NT2/D1 (cell line): ENCODE measurements around the gene PLBD2.
"Not testable (repeated sequence)": the region's sequence is repeated elsewhere in the genome, so short reads cannot be mapped to it uniquely, and the experiment has no call there.

Experiments used
- DNase-seq: peaks from one replicate; pipeline ENCODE4 v3.0.0-alpha.2; 2011; ENCODE audit warnings: low read depth, low spot score
- H3K27me3 ChIP-seq: 2 replicates; pipeline ENCODE4 v1.6.0; 2011; ENCODE audit warnings: mild to moderate bottlenecking; ENCODE audit not compliant: insufficient read length, insufficient read depth
- H3K36me3 ChIP-seq: 2 replicates; pipeline ENCODE4 v1.6.1; 2011; ENCODE audit warnings: mild to moderate bottlenecking, low read length, mixed read lengths; ENCODE audit not compliant: insufficient read depth, insufficient read length
- H3K4me1 ChIP-seq: 2 replicates; pipeline ENCODE4 v1.5.1; 2011; ENCODE audit not compliant: insufficient read depth, insufficient read length
- H3K4me3 ChIP-seq: 2 replicates; pipeline ENCODE4 v1.5.1; 2011; ENCODE audit warnings: low read depth; ENCODE audit not compliant: insufficient read length
- H3K9ac ChIP-seq: 2 replicates; pipeline ENCODE4 v1.6.0; 2011; ENCODE audit warnings: low read depth; ENCODE audit not compliant: insufficient read length
- H3K9me3 ChIP-seq: 2 replicates; pipeline ENCODE4 v1.5.1; 2011; ENCODE audit warnings: mild to moderate bottlenecking, low read length; ENCODE audit not compliant: insufficient read depth
- SUZ12 ChIP-seq: IDR thresholded peaks from 2 replicates; pipeline ENCODE4 v1.6.1; 2011; ENCODE audit not compliant: insufficient read length, insufficient read depth; ENCODE audit errors: extremely low read depth
- YY1 ChIP-seq: IDR thresholded peaks from 2 replicates; pipeline ENCODE4 v1.6.1; 2011; ENCODE audit not compliant: insufficient read length, insufficient read depth
- ZNF274 ChIP-seq: IDR thresholded peaks from 2 replicates; pipeline ENCODE4 v1.6.1; 2011; ENCODE audit warnings: mild to moderate bottlenecking, low read depth, low read length

The PLBD2 gene

GRCh38 chr12:113351089-113351488 is 7.3 kb upstream of the PLBD2 start:
- no peaks in the 10 kb centered on the region for H3K27me3 ChIP-seq
- no peak overlapping the region for H3K4me3 ChIP-seq
- peaks cover 6% of the 10 kb centered on the region for H3K4me1 ChIP-seq
- no peak overlapping the region for H3K9ac ChIP-seq
- no peak for TF ChIP-seq SUZ12
- no peak for TF ChIP-seq YY1
- TF ChIP-seq ZNF274 = no peak
- no peak for DNase-seq
- no peaks in the 10 kb centered on the region for H3K36me3 ChIP-seq
- no peaks in the 10 kb centered on the region for H3K9me3 ChIP-seq

- not testable (repeated sequence) for H3K27me3 ChIP-seq, H3K4me1 ChIP-seq, H3K4me3 ChIP-seq, H3K36me3 ChIP-seq, DNase-seq, H3K9me3 ChIP-seq, H3K9ac ChIP-seq
Observed at GRCh38 chr12:113354192-113354591, 4.2 kb upstream of the PLBD2 start.

GRCh38 chr12:113359133-113359938 is 949 bp downstream of the PLBD2 start:
- Histone ChIP-seq H3K36me3 (peaks cover 15% of the 10 kb centered on the region), H3K27me3 (no peaks in the 10 kb centered on the region), H3K4me3 (peak overlapping the region; percentile 79), H3K4me1 (peaks cover 2% of the 10 kb centered on the region), H3K9me3 (no peaks in the 10 kb centered on the region), H3K9ac (peak overlapping the region; percentile 81)
- no peak for DNase-seq
- TF ChIP-seq YY1 (no peak), ZNF274 (no peak), SUZ12 (no peak)

- no peak overlapping the region for H3K9ac ChIP-seq
- no peak for DNase-seq
- no peaks in the 10 kb centered on the region for H3K27me3 ChIP-seq
- no peaks in the 10 kb centered on the region for H3K9me3 ChIP-seq
- TF ChIP-seq ZNF274 (no peak), SUZ12 (no peak), YY1 (no peak)
- peaks cover 2% of the 10 kb centered on the region for H3K4me1 ChIP-seq
- no peak overlapping the region for H3K4me3 ChIP-seq
- peaks cover 20% of the 10 kb centered on the region for H3K36me3 ChIP-seq
Observed at GRCh38 chr12:113359939-113360748, 1.8 kb downstream of the PLBD2 start.

GRCh38 chr12:113361574-113362370 is 3.4 kb downstream of the PLBD2 start:
- H3K4me3 ChIP-seq = no peak overlapping the region
- H3K36me3 ChIP-seq = peaks cover 20% of the 10 kb centered on the region
- TF ChIP-seq YY1 (no peak), SUZ12 (no peak), ZNF274 (no peak)
- H3K4me1 ChIP-seq = peaks cover 2% of the 10 kb centered on the region
- no peaks in the 10 kb centered on the region for H3K9me3 ChIP-seq
- DNase-seq = no peak
- no peaks in the 10 kb centered on the region for H3K27me3 ChIP-seq
- H3K9ac ChIP-seq = no peak overlapping the region

GRCh38 chr12:113364698-113365097 is 6.3 kb downstream of the PLBD2 start:
- Histone ChIP-seq H3K4me1 (peaks cover 2% of the 10 kb centered on the region), H3K9me3 (no peaks in the 10 kb centered on the region), H3K27me3 (no peaks in the 10 kb centered on the region), H3K9ac (no peak overlapping the region), H3K4me3 (no peak overlapping the region), H3K36me3 (peaks cover 31% of the 10 kb centered on the region)
- DNase-seq = no peak
- no peak for TF ChIP-seq YY1
- TF ChIP-seq SUZ12 = no peak
- no peak for TF ChIP-seq ZNF274
